Astrocyte (in vitro differentiated cells and primary cell): ENCODE data around the gene YJU2. TPM values are rescaled to one million over a fixed set of nuclear protein-coding genes. Genes with fewer than 3 reads are reported as not detected.

Experiments used
- DNase-seq: peaks from one replicate; pipeline ENCODE4 v3.0.0-alpha.2; 2010; ENCODE audit warnings: low read depth
- FAIRE-seq: peaks from 2 replicates; lab custom pipeline; 2011; peaks lifted over from hg19 to GRCh38; lab: Jason Lieb, UNC
- H2AFZ ChIP-seq: 2 replicates; pipeline ENCODE4 v1.6.0; 2012; ENCODE audit warnings: low read depth, low read length, inconsistent platforms
- H3K27ac ChIP-seq: 2 replicates; pipeline ENCODE4 v1.5.1; 2011; ENCODE audit warnings: low read depth, low read length, inconsistent platforms
- H3K27me3 ChIP-seq: 2 replicates; pipeline ENCODE4 v1.6.0; 2011; ENCODE audit warnings: low read length, inconsistent platforms; ENCODE audit not compliant: insufficient read depth
- H3K36me3 ChIP-seq: 2 replicates; pipeline ENCODE4 v1.5.1; 2011; ENCODE audit warnings: low read length, inconsistent platforms; ENCODE audit not compliant: insufficient read depth
- H3K4me1 ChIP-seq: 2 replicates; pipeline ENCODE4 v1.5.1; 2011; ENCODE audit warnings: low read length, inconsistent platforms; ENCODE audit not compliant: insufficient read depth
- H3K4me2 ChIP-seq: 2 replicates; pipeline ENCODE4 v1.6.0; 2012; ENCODE audit warnings: low read length, inconsistent platforms
- H3K4me3 ChIP-seq: 2 replicates; pipeline ENCODE4 v1.5.1; 2011; ENCODE audit warnings: low read depth, mild to moderate bottlenecking, low read length, inconsistent platforms; ENCODE audit not compliant: insufficient read depth
- H3K79me2 ChIP-seq: 2 replicates; pipeline ENCODE4 v1.6.0; 2012; ENCODE audit warnings: mild to moderate bottlenecking, low read length, inconsistent platforms; ENCODE audit not compliant: insufficient read depth
- H3K9ac ChIP-seq: 2 replicates; pipeline ENCODE4 v1.6.0; 2012; ENCODE audit warnings: mild to moderate bottlenecking, low read length, inconsistent platforms
- H3K9me3 ChIP-seq: 2 replicates; pipeline ENCODE4 v1.5.1; 2012; ENCODE audit warnings: low read depth, mild to moderate bottlenecking, low read length, inconsistent platforms; ENCODE audit not compliant: insufficient read depth
- H4K20me1 ChIP-seq: 2 replicates; pipeline ENCODE4 v1.6.0; 2012; ENCODE audit warnings: low read length, inconsistent platforms; ENCODE audit not compliant: insufficient read depth
- H3K27ac Mint-ChIP-seq: one replicate; pipeline ENCODE4 v1.8.0; 2021; ENCODE audit warnings: mild to moderate bottlenecking, mixed read lengths; ENCODE audit not compliant: unreplicated experiment
- H3K27me3 Mint-ChIP-seq: one replicate; pipeline ENCODE4 v1.8.0; 2021; ENCODE audit warnings: low read depth, mixed read lengths; ENCODE audit not compliant: unreplicated experiment
- H3K36me3 Mint-ChIP-seq: one replicate; pipeline ENCODE4 v1.8.0; 2021; ENCODE audit warnings: low read depth, mixed read lengths; ENCODE audit not compliant: unreplicated experiment
- H3K4me1 Mint-ChIP-seq: one replicate; pipeline ENCODE4 v1.8.0; 2021; ENCODE audit warnings: low read depth, mixed read lengths; ENCODE audit not compliant: unreplicated experiment
- H3K4me3 Mint-ChIP-seq: one replicate; pipeline ENCODE4 v1.8.0; 2021; ENCODE audit warnings: mild to moderate bottlenecking, moderate library complexity, mixed read lengths; ENCODE audit not compliant: unreplicated experiment
- H3K9me3 Mint-ChIP-seq: one replicate; pipeline ENCODE4 v1.8.0; 2021; ENCODE audit warnings: mild to moderate bottlenecking, mixed read lengths; ENCODE audit not compliant: unreplicated experiment
- EZH2 ChIP-seq: IDR thresholded peaks from 2 replicates; pipeline ENCODE4 v1.6.1; 2012; ENCODE audit warnings: mild to moderate bottlenecking, low read length, inconsistent platforms; ENCODE audit not compliant: insufficient read depth
- total RNA-seq: library from RNA; stranded (reverse); gene quantifications from 2 replicates; pipeline ENCODE4 v1.2.1, GENCODE V29; 2021
- TF ChIP-seq, protein P1 (sequence below): IDR thresholded peaks from 2 replicates; pipeline ENCODE4 v1.5.1; 2011; ENCODE audit warnings: low read depth, mild to moderate bottlenecking, inconsistent platforms, low read length, moderate library complexity; ENCODE audit not compliant: insufficient read depth

The YJU2 gene
- total RNA-seq, 1 donor from 2014 or later: 14.0 TPM

DNA sequence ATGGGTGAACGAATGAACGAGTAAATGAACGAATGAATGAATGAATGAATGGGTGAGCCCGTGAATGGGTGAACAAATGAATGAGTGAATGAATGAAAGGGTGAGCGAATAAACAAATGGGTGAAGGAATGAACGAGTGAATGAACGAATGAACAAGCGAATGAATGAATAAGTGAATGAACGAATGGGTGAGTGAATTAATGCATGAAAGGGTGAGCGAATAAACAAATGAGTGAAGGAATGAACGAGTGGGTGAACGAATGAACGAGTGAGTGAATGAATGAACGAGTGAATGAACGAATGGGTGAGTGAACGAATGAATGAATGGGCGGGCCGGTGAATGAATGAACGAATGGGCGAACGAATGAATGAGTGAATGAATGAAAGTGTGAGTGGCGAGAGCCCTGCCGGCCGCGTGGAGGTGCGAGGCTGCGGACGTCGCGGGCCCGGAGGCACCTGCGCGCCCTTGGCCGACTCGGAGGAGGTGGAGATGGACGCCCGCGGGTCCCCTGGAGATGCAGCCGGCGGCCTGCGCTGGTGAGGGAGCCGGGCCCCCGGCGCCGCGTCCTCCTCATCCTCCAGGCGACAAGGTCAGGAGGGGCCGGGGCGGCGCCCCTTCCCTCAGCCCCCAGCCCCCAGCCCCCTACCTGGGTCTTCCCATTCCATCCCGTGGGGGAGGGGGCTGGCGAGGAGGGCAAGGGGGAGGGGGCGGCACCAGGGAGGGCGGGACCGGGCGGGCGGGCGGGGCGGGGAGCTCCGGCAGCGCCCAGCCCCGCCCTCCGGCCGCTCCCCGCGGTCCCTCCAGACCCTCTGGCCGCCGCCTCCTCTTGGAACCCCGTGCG is 49.0 kb upstream of the YJU2 start:
- FAIRE-seq (no peak), DNase-seq (no peak)
- H4K20me1 ChIP-seq: peaks cover 5% of the 10 kb centered on the region
- Mint-ChIP-seq H3K27ac (no peak overlapping the region), H3K4me1 (peaks cover 5% of the 10 kb centered on the region), H3K36me3 (peaks cover 5% of the 10 kb centered on the region), H3K27me3 (peaks cover 64% of the 10 kb centered on the region), H3K9me3 (peaks cover 8% of the 10 kb centered on the region), H3K4me3 (peak overlapping the region; percentile 82)
- no peaks in the 10 kb centered on the region for H3K9me3 ChIP-seq
- H3K27me3 ChIP-seq: peaks cover 31% of the 10 kb centered on the region
- H3K4me2 ChIP-seq: no peak overlapping the region
- no peaks in the 10 kb centered on the region for H3K36me3 ChIP-seq
- no peaks in the 10 kb centered on the region for H3K4me1 ChIP-seq
- no peaks in the 10 kb centered on the region for H3K79me2 ChIP-seq
- peak; percentile 68 for TF ChIP-seq EZH2
- TF ChIP-seq, protein P1, sequence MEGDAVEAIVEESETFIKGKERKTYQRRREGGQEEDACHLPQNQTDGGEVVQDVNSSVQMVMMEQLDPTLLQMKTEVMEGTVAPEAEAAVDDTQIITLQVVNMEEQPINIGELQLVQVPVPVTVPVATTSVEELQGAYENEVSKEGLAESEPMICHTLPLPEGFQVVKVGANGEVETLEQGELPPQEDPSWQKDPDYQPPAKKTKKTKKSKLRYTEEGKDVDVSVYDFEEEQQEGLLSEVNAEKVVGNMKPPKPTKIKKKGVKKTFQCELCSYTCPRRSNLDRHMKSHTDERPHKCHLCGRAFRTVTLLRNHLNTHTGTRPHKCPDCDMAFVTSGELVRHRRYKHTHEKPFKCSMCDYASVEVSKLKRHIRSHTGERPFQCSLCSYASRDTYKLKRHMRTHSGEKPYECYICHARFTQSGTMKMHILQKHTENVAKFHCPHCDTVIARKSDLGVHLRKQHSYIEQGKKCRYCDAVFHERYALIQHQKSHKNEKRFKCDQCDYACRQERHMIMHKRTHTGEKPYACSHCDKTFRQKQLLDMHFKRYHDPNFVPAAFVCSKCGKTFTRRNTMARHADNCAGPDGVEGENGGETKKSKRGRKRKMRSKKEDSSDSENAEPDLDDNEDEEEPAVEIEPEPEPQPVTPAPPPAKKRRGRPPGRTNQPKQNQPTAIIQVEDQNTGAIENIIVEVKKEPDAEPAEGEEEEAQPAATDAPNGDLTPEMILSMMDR: no peak
- no peak overlapping the region for H2AFZ ChIP-seq
- H3K27ac ChIP-seq: no peak overlapping the region
- no peak overlapping the region for H3K9ac ChIP-seq
- H3K4me3 ChIP-seq: no peak overlapping the region

DNA sequence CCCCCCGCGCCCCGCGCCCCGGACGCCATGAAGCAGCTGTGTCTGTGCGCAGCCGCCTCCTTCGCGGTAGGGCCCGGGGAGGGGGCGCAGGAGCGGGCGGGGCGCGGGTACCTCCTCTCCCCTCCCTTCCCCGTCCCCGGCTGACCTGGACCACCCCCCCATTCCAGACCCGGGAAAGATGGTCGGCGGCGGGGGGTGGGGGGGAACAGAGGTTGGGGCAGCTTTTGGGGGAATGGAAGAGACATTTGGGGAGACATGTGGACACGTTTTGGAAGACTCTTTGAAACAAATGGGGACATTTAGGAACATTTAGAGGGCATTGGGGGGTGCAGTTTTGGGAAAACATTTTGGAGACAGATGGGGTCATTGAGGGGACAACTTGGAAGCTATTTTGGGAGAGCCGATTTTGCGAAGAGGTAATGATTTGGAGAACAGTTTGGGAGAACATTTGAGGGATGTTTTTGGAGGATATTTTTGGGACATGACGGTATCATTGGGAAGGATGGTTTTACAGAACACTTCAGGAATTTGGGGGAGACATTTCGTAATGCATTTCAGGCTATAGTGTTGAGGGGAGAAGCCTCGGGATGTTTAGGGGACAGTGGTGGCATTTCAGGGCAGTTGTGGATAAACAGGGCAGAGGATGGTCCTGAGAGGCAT is 48.3 kb upstream of the YJU2 start:
- no peak overlapping the region for H3K4me2 ChIP-seq
- peaks cover 5% of the 10 kb centered on the region for H3K36me3 Mint-ChIP-seq

More for the DNA sequence above, 48.3 kb upstream of the YJU2 start:
- Histone ChIP-seq H3K9me3 (no peaks in the 10 kb centered on the region), H3K27me3 (peaks cover 31% of the 10 kb centered on the region), H4K20me1 (peaks cover 5% of the 10 kb centered on the region), H2AFZ (no peak overlapping the region), H3K27ac (no peak overlapping the region), H3K4me3 (no peak overlapping the region), H3K79me2 (no peaks in the 10 kb centered on the region), H3K9ac (no peak overlapping the region), H3K4me1 (no peaks in the 10 kb centered on the region), H3K36me3 (no peaks in the 10 kb centered on the region)
- peak overlapping the region; percentile 70 for H3K4me3 Mint-ChIP-seq
- peaks cover 5% of the 10 kb centered on the region for H3K4me1 Mint-ChIP-seq
- H3K27ac Mint-ChIP-seq: no peak overlapping the region
- TF ChIP-seq, protein P1: no peak
- TF ChIP-seq EZH2: no peak
- peaks cover 60% of the 10 kb centered on the region for H3K27me3 Mint-ChIP-seq
- no peak for FAIRE-seq
- peaks cover 8% of the 10 kb centered on the region for H3K9me3 Mint-ChIP-seq
- DNase-seq: no peak
